ENCODE data around the gene PHC2. TPM values are rescaled to one million over a fixed set of nuclear protein-coding genes. Genes with fewer than 3 reads are reported as not detected.

Gene PHC2
- total RNA-seq, 4 donors from 2014 or later = 70.2 to 114 (median 77.2) TPM

- TF ChIP-seq POLR2A (IDR thresholded peaks at IDR 0.05) = no peak
- no peak for TF ChIP-seq CTCF (IDR thresholded peaks at IDR 0.05)
- intact Hi-C loops (cut with DNase I; ENCODE audit: low total_unique reads) = no loop called here
- 58 to 59% methylated on average over 5 of the region's 5 CpGs for WGBS, 2 donors
- DNase-seq (ENCODE audit: low spot score in 2 of 2) = no peak
- H3K4me3 ChIP-seq (ENCODE audit: low read depth, poor library complexity, severe bottlenecking) = no peak overlapping the region
Observed at GRCh38 chr1:33410091-33410701, 20.7 kb downstream of the PHC2 start.

DNA sequence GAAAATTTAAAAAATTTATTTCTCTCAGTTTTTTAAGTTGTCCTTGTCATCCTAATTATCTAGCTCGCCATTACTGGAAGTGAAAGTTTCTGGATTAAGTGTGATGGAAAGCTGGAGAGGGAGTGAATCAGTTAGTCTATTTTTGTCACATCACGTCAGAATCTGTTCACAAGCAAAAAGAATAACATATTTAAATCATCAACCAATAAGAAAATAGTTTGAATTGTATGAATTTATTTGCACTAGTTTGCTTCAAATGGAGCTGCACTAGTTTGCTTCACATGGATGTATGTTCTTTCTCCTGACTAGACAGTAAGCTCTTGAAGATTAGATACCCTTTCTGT lies 22.8 kb downstream of the PHC2 start:
- 55 to 58% methylated on average over 2 of the region's 2 CpGs for WGBS, 2 donors
- intact Hi-C loops (cut with DNase I; ENCODE audit: low total_unique reads) = no loop called here
- TF ChIP-seq CTCF (IDR thresholded peaks at IDR 0.05) (no peak), POLR2A (IDR thresholded peaks at IDR 0.05) (no peak)

DNA sequence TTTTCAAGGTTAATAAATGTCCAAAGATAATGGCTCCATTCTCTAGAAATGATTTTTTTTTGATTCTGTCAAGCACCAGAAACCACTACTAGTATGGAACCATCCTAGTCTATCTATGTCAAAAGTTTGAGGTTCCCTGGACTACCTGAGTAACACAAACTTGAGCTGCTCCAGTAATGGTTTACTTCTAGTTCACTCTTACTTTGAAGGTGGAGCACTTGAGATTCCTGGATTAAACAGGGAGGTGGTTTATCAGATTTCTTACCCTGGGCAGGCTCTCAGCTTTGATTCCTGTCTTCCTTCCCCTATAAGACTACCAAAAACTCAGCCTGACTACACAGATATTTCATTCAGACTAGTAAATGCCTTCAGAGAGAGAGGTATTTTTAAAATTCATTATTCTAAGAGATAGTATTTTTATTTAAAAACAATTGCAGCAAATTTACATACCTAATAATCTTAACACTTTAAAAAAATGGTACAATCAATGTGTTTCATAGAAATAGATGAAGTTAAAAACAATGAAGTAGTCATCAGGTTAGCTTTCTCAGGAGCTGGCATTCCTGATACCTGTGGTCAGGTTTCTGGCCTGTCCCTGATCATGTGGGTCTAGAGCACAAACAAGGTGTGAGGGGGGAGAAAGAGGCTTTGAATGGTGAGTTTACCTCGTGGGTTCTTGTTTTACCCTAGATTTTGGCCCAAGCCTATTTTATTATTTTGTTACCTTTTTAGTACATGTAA lies 23.4 kb downstream of the PHC2 start:
- WGBS, 2 donors = 72 to 79% methylated on average over 1 of the region's 1 CpG
- no peak for TF ChIP-seq CTCF (IDR thresholded peaks at IDR 0.05)
- no peak for TF ChIP-seq POLR2A (IDR thresholded peaks at IDR 0.05)
- no peak for DNase-seq (ENCODE audit: low spot score in 2 of 2)
- intact Hi-C loops (cut with DNase I; ENCODE audit: low total_unique reads) = no loop called here
- H3K4me3 ChIP-seq (ENCODE audit: low read depth, poor library complexity, severe bottlenecking) = no peak overlapping the region

More for the DNA sequence above, 22.8 kb downstream of the PHC2 start:
- DNase-seq (ENCODE audit: low spot score in 2 of 2) = no peak
- no peak overlapping the region for H3K4me3 ChIP-seq (ENCODE audit: low read depth, poor library complexity, severe bottlenecking)

GRCh38 chr1:33402206-33402605 lies 28.7 kb downstream of the PHC2 start:
- no peak for TF ChIP-seq CTCF (IDR thresholded peaks at IDR 0.05)
- TF ChIP-seq POLR2A (IDR thresholded peaks at IDR 0.05) = no peak
- H3K4me3 ChIP-seq (ENCODE audit: low read depth, poor library complexity, severe bottlenecking) = no peak overlapping the region
- intact Hi-C loops (cut with DNase I; ENCODE audit: low total_unique reads) = no loop called here
- WGBS, 2 donors = 85 to 90% methylated on average over 1 of the region's 1 CpG
- DNase-seq (ENCODE audit: low spot score in 2 of 2) = no peak

DNA sequence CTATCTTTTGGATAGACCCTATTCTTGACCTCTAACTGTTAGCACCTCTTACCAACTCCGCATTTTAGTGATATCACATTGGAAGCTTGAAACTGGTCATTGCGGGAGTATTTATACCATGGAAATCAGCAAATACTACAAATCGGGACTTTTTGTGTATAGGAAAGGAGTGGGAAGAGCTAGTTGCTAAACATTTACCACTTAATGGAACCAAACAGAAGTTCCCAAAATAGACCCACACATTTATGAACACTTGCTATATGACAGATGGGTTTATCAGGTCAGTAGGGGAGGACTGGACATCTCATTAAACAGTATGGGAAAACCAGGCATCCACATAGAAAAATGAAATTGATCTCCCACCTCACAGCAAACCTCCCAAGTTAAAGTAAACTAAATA lies 29.4 kb downstream of the PHC2 start:
- TF ChIP-seq CTCF (IDR thresholded peaks at IDR 0.05) = no peak
- TF ChIP-seq POLR2A (IDR thresholded peaks at IDR 0.05) = no peak
- intact Hi-C loops (cut with DNase I; ENCODE audit: low total_unique reads) = no loop called here
- WGBS, 2 donors = 94 to 97% methylated on average over 3 of the region's 3 CpGs
- DNase-seq (ENCODE audit: low spot score in 2 of 2) = no peak
- no peak overlapping the region for H3K4me3 ChIP-seq (ENCODE audit: low read depth, poor library complexity, severe bottlenecking)

Measured in lower leg skin (tissue), 4 donors.